Erythroblast (primary cell): ENCODE measurements around the gene C4B.

Experiments
- GATA1 ChIP-seq: IDR thresholded peaks from 2 replicates; pipeline ENCODE4 v1.6.1; 2011; ENCODE audit warnings: low read depth, mild to moderate bottlenecking, control low read depth, low read length, moderate library complexity
- POLR2A ChIP-seq: IDR thresholded peaks from 2 replicates; pipeline ENCODE4 v1.6.1; 2011; ENCODE audit warnings: mild to moderate bottlenecking, low read length

- no peak for TF ChIP-seq POLR2A
- TF ChIP-seq GATA1: no peak
These were observed 46.5 kb downstream of the C4B start for GRCh38 chr6:32060966-32061655.
